A673 (cell line): Measurements from ENCODE around the gene AKAP3. TPM values are rescaled to one million over a fixed set of nuclear protein-coding genes. Genes with fewer than 3 reads are reported as not detected.

Experiments
- BruUV-seq: library from RNA; stranded (reverse); fragments of 400-500 nt; replicated peaks from 2 replicates; lab custom pipeline; 2021; lab: Mats Ljungman, UMichigan
- CTCF ChIA-PET: fragments of 300-600 bp; sonication (Branson Sonifier 250); formaldehyde crosslinking; loops from one replicate; lab custom pipeline; 2022; ENCODE audit warnings: antibody characterized with exemption; lab: Charles Lee
- POLR2A ChIA-PET: fragments of 300-600 bp; sonication (Branson Sonifier 250); formaldehyde crosslinking; loops from one replicate; lab custom pipeline; 2022; ENCODE audit warnings: antibody characterized with exemption; ENCODE audit not compliant: low non-redundant PET; lab: Charles Lee
- DNase-seq: peaks from one replicate; pipeline ENCODE4 v3.0.0-alpha.2; 2015; ENCODE audit warnings: low spot score
- H3K27ac ChIP-seq: fragments of 200-600 bp; sonication (generic); 2 replicates; pipeline ENCODE4 v1.5.1; 2016; ENCODE audit warnings: mixed run types, low read depth, mild to moderate bottlenecking, mixed read lengths, antibody characterized with exemption, low read length; ENCODE audit not compliant: poor library complexity, severe bottlenecking
- H3K27me3 ChIP-seq: fragments of 200-600 bp; sonication (generic); replicated peaks from 2 replicates; pipeline ENCODE4 v1.6.1; 2017; ENCODE audit warnings: mixed run types, low read depth, mild to moderate bottlenecking, mixed read lengths, antibody characterized with exemption, low read length; ENCODE audit not compliant: insufficient read depth, poor library complexity
- H3K36me3 ChIP-seq: fragments of 200-600 bp; sonication (generic); 2 replicates; pipeline ENCODE4 v1.6.1; 2016; ENCODE audit warnings: mixed run types, mild to moderate bottlenecking, mixed read lengths, antibody characterized with exemption, low read length; ENCODE audit not compliant: insufficient read depth, poor library complexity, severe bottlenecking
- H3K4me1 ChIP-seq: fragments of 200-600 bp; sonication (generic); 2 replicates; pipeline ENCODE4 v1.6.1; 2017; ENCODE audit warnings: mixed run types, mild to moderate bottlenecking, mixed read lengths, antibody characterized with exemption, low read length; ENCODE audit not compliant: insufficient read depth, poor library complexity, severe bottlenecking
- H3K4me3 ChIP-seq: fragments of 200-600 bp; sonication (generic); 2 replicates; pipeline ENCODE4 v1.5.1; 2016; ENCODE audit warnings: low read depth, mixed run types, mild to moderate bottlenecking, mixed read lengths, low read length; ENCODE audit not compliant: poor library complexity, severe bottlenecking
- H3K9me3 ChIP-seq: fragments of 200-600 bp; sonication (generic); 2 replicates; pipeline ENCODE4 v1.6.1; 2016; ENCODE audit warnings: mixed run types, low read depth, mild to moderate bottlenecking, mixed read lengths, antibody characterized with exemption, low read length; ENCODE audit not compliant: poor library complexity, severe bottlenecking
- CTCF ChIP-seq: fragments of 300-800, 200-600 bp; sonication (generic); conservative IDR thresholded peaks from 2 replicates; pipeline ENCODE4 v1.5.1; 2017; ENCODE audit warnings: low read depth, mild to moderate bottlenecking, antibody characterized with exemption, low read length, moderate library complexity, mixed read lengths
- EZH2 ChIP-seq: fragments of 200-600 bp; sonication (generic); IDR thresholded peaks from 2 replicates; pipeline ENCODE4 v1.6.1; 2017; ENCODE audit warnings: borderline replicate concordance, low read depth, mild to moderate bottlenecking, mixed read lengths, antibody characterized with exemption, low read length; ENCODE audit not compliant: poor library complexity, severe bottlenecking
- intact Hi-C: fragments of 100-400 bp; cut with micrococcal nuclease; formaldehyde crosslinking; loops from one replicate; pipeline ENCODE4 v1.10.0; 2022; ENCODE audit not compliant: unreplicated experiment
- total RNA-seq: library from RNA; stranded (reverse); gene quantifications from 2 replicates; pipeline ENCODE4 v1.2.3, GENCODE V29; 2021

AKAP3 gene
- total RNA-seq, 1 experiment from 2014 or later, result 1.7 TPM

GRCh38 chr12:4584281-4584680 is 64.6 kb downstream of the AKAP3 start:
- BruUV-seq, result no TSS peak
- ChIA-PET POLR2A (no interaction called here), CTCF (no interaction called here)
- DNase-seq, result no peak
- H3K4me3 ChIP-seq, result no peak overlapping the region
- H3K36me3 ChIP-seq, result no peaks in the 10 kb centered on the region
- TF ChIP-seq CTCF (no peak), EZH2 (no peak)
- no peaks in the 10 kb centered on the region for H3K9me3 ChIP-seq
- H3K4me1 ChIP-seq, result no peaks in the 10 kb centered on the region
- H3K27ac ChIP-seq, result no peak overlapping the region
- no peaks in the 10 kb centered on the region for H3K27me3 ChIP-seq
- intact Hi-C loops, result loop anchor here (10.0 kb wide), 1 partner anchor 171 kb away; no protein-coding TSS in a partner anchor

DNA sequence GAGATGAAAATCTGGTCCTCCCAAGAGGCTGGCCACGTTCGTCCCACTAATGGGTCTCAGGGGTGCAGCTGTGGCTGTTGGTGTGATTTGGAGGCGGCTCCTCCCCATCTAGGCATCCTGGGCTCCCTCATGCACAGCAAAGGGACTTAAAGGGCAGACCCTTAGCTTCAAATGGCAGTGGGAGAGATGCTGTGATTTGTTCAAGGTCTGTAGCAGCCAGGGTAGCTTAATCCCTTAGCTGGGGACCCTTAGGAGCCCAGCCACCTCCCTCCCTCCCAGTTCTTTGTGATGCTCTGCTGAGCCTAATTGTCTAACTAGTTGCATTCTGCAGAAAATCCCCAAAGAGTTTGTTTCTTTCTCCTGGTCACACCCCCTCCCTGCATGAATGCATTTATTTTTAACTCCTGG is 68.6 kb downstream of the AKAP3 start:
- Histone ChIP-seq H3K4me1 (no peaks in the 10 kb centered on the region), H3K27ac (no peak overlapping the region), H3K36me3 (no peaks in the 10 kb centered on the region), H3K4me3 (no peak overlapping the region), H3K9me3 (no peaks in the 10 kb centered on the region), H3K27me3 (peaks cover 19% of the 10 kb centered on the region)
- TF ChIP-seq CTCF (no peak), EZH2 (no peak)
- no TSS peak for BruUV-seq
- CTCF ChIA-PET, result no interaction called here
- POLR2A ChIA-PET, result no interaction called here
- intact Hi-C loops, result loop anchor here (10.0 kb wide), 1 partner anchor 175 kb away; no protein-coding TSS in a partner anchor
- DNase-seq, result no peak

- no peak overlapping the region for H3K27ac ChIP-seq
- intact Hi-C loops, result loop anchor here (10.0 kb wide), 1 partner anchor 175 kb away; no protein-coding TSS in a partner anchor
- no peak overlapping the region for H3K4me3 ChIP-seq
- peak; percentile 46 for DNase-seq
- H3K9me3 ChIP-seq, result no peaks in the 10 kb centered on the region
- 0 out of 2 replicates have a peak, but pooled peaks have one; percentile 17 for TF ChIP-seq CTCF
- no peak for TF ChIP-seq EZH2
- H3K36me3 ChIP-seq, result no peaks in the 10 kb centered on the region
- H3K4me1 ChIP-seq, result no peaks in the 10 kb centered on the region
- H3K27me3 ChIP-seq, result peaks cover 19% of the 10 kb centered on the region
- no TSS peak for BruUV-seq
- POLR2A ChIA-PET, result no interaction called here
- CTCF ChIA-PET, result no interaction called here
Measured at GRCh38 chr12:4579305-4580102, 69.3 kb downstream of the AKAP3 start.
